A549 (cell line): ENCODE data around the gene LCN1. TPM values are rescaled to one million over a fixed set of nuclear protein-coding genes. Genes with fewer than 3 reads are reported as not detected.

Source experiments
- ATAC-seq, 2 experiments: fragments of 200-7000 bp in 1 of 2; fragments of >200 bp in 1 of 2; cut with Nextera tagmentation in 1 of 2; cut with Tn5 transposase in 1 of 2; 3 replicates each; pipeline versions ENCODE4 v1.8.0 to v1.9.1; 2018 to 2020; ENCODE audit warnings: mild to moderate bottlenecking in 1 of 2, moderate library complexity in 1 of 2
- CTCF ChIA-PET: fragments of 300-600 bp; sonication (Branson Sonifier 250); formaldehyde crosslinking; extraction: SDS; loops from one replicate; lab custom pipeline; 2021; ENCODE audit warnings: antibody characterized with exemption, inconsistent platforms; lab: Yijun Ruan, JAX
- POLR2A ChIA-PET: fragments of 350-600 bp; formaldehyde crosslinking; extraction: SDS; loops from one replicate; lab custom pipeline; 2021; ENCODE audit warnings: antibody characterized with exemption, inconsistent platforms; lab: Yijun Ruan, JAX
- DNase-seq, 2 experiments: peaks; one replicate each; pipeline versions ENCODE4 v3.0.0 to v3.0.0-alpha.2; 2011 to 2016; ENCODE audit warnings: low read depth in 1 of 2, low spot score in 1 of 2
- FAIRE-seq: peaks from 2 replicates; lab custom pipeline; 2011; peaks lifted over from hg19 to GRCh38; lab: Jason Lieb, UNC
- H3K27ac ChIP-seq, 2 experiments: fragments of >200 bp; sonication (Bioruptor Twin); formaldehyde crosslinking; 3 replicates each; pipeline ENCODE4 v1.5.1; 2016 to 2017
- H3K4me1 ChIP-seq: fragments of >200 bp; sonication (Bioruptor Twin); formaldehyde crosslinking; 3 replicates; pipeline ENCODE4 v1.6.1; 2016
- H3K4me2 ChIP-seq: fragments of >200 bp; sonication (Bioruptor Twin); formaldehyde crosslinking; 3 replicates; pipeline ENCODE4 v1.6.1; 2016
- H3K4me3 ChIP-seq: fragments of >200 bp; sonication (Bioruptor Twin); formaldehyde crosslinking; 3 replicates; pipeline ENCODE4 v1.5.1; 2016
- H3K9me3 ChIP-seq: fragments of >200 bp; sonication (Bioruptor Twin); formaldehyde crosslinking; 3 replicates; pipeline ENCODE4 v1.6.1; 2016
- BHLHE40 ChIP-seq: IDR thresholded peaks from 2 replicates; pipeline ENCODE4 v1.6.1; 2012; ENCODE audit warnings: low read depth, low read length, inconsistent platforms
- CBX8 ChIP-seq: fragments of 200-600 bp; sonication (generic); IDR thresholded peaks from 2 replicates; pipeline ENCODE4 v1.6.1; 2016
- E2F6 ChIP-seq: IDR thresholded peaks from 2 replicates; pipeline ENCODE4 v1.6.1; 2012; ENCODE audit warnings: low read depth, borderline replicate concordance
- EP300 ChIP-seq, 2 experiments: fragments of >200 bp; sonication (Bioruptor Twin); formaldehyde crosslinking; IDR thresholded peaks; 2 replicates in 1 of 2; 3 replicates in 1 of 2; pipeline ENCODE4 v1.6.1; 2016 to 2017
- FOXS1 ChIP-seq: fragments of 250-450 bp; sonication (Bioruptor Pico); IDR thresholded peaks from 2 replicates; pipeline ENCODE4 v1.5.0; 2020; ENCODE audit warnings: mild to moderate bottlenecking, moderate library complexity
- GATA3 ChIP-seq: IDR thresholded peaks from 2 replicates; pipeline ENCODE4 v1.6.1; 2012; ENCODE audit warnings: borderline replicate concordance
- HDAC2 ChIP-seq: fragments of 200-600 bp; sonication (generic); IDR thresholded peaks from 2 replicates; pipeline ENCODE4 v1.6.1; 2016
- JUN ChIP-seq, 2 experiments: fragments of >200 bp; sonication (Bioruptor Twin); formaldehyde crosslinking; IDR thresholded peaks; 2 replicates in 1 of 2; 3 replicates in 1 of 2; pipeline ENCODE4 v1.6.1; 2016 to 2017
- KDM1A ChIP-seq: fragments of 200-600 bp; sonication (generic); IDR thresholded peaks from 2 replicates; pipeline ENCODE4 v1.6.1; 2016; ENCODE audit warnings: low read depth, mild to moderate bottlenecking
- KDM5A ChIP-seq: fragments of 200-600 bp; sonication (generic); IDR thresholded peaks from 2 replicates; pipeline ENCODE4 v1.6.1; 2016; ENCODE audit warnings: antibody characterized with exemption, mild to moderate bottlenecking
- MYC ChIP-seq: IDR thresholded peaks from 2 replicates; pipeline ENCODE4 v1.6.1; 2012; ENCODE audit warnings: mild to moderate bottlenecking, inconsistent platforms, low read length, improper control_type of control experiment, borderline replicate concordance
- NPAS2 ChIP-seq: fragments of 250-450 bp; sonication (Bioruptor Pico); IDR thresholded peaks from 2 replicates; pipeline ENCODE4 v1.8.0; 2022; ENCODE audit warnings: mild to moderate bottlenecking, moderate library complexity, borderline replicate concordance
- POLR2A ChIP-seq: IDR thresholded peaks from 2 replicates; pipeline ENCODE4 v1.6.1; 2012; ENCODE audit warnings: mild to moderate bottlenecking, low read length
- RARB ChIP-seq: fragments of 250-450 bp; sonication (Bioruptor Pico); IDR thresholded peaks from 2 replicates; pipeline ENCODE4 v1.8.0; 2021; ENCODE audit warnings: mild to moderate bottlenecking, moderate library complexity
- SREBF2 ChIP-seq: fragments of 450-650 bp; IDR thresholded peaks from 2 replicates; pipeline ENCODE4 v1.6.1; 2014; ENCODE audit warnings: mild to moderate bottlenecking, moderate library complexity
- TP53 ChIP-seq: fragments of 250-450 bp; sonication (Bioruptor Pico); IDR thresholded peaks from 2 replicates; pipeline ENCODE4 v1.5.0; 2021; ENCODE audit warnings: mild to moderate bottlenecking, moderate library complexity
- USF2 ChIP-seq: fragments of 450-650 bp; IDR thresholded peaks from 2 replicates; pipeline ENCODE4 v1.6.1; 2014; ENCODE audit warnings: antibody characterized with exemption
- ZFP36 ChIP-seq: fragments of 450-650 bp; IDR thresholded peaks from 2 replicates; pipeline ENCODE4 v1.6.1; 2014; ENCODE audit warnings: borderline replicate concordance; ENCODE audit not compliant: partially characterized antibody
- WGBS: methylation state at CpG from one replicate; pipeline ENCODE4 v1.1.6; 2017; ENCODE audit errors: missing lambda C conversion rate; 5-methylcytosine and 5-hydroxymethylcytosine counted together
- polyA plus RNA-seq, 4 experiments: library from polyadenylated mRNA; depleted of rRNA in 3 of 4; stranded (reverse); fragments of >200 nt; fragmentation: RNase III in 1 of 4; extraction: RNeasy Plus Mini Kit Qiagen cat#74134 plus additional on column Dnase treatment in 1 of 4; gene quantifications; 2 replicates in 3 of 4; 3 replicates in 1 of 4; pipeline ENCODE4 v1.2.3, GENCODE V29; 2011 to 2017
- TF ChIP-seq, protein P1 (sequence below): fragments of 200-600 bp; sonication (generic); IDR thresholded peaks from 2 replicates; pipeline ENCODE4 v1.6.1; 2016; ENCODE audit warnings: antibody characterized with exemption, mild to moderate bottlenecking, moderate library complexity
- TF ChIP-seq, protein P2 (sequence below): IDR thresholded peaks from 2 replicates; pipeline ENCODE4 v1.6.1; 2012
- TF ChIP-seq, protein P3 (sequence below): fragments of >200 bp; sonication (Bioruptor Twin); formaldehyde crosslinking; IDR thresholded peaks from 2 replicates; pipeline ENCODE4 v1.6.1; 2016

Gene LCN1
- polyA plus RNA-seq, 2 of the 4 experiments (the other 2 are of a cell fraction), result not detected

- H3K4me2 ChIP-seq, result no peak overlapping the region
- ATAC-seq, result no peak
- no peak for FAIRE-seq
- ChIA-PET POLR2A (no interaction called here), CTCF (interaction anchor here (1.3 kb wide), 1 partner anchor 15 kb away, joined by 3 read pairs; no protein-coding TSS in a partner anchor)
- H3K4me1 ChIP-seq, result no peaks in the 10 kb centered on the region
- no peak overlapping the region for H3K27ac ChIP-seq
- no peak overlapping the region for H3K4me3 ChIP-seq
- H3K9me3 ChIP-seq, result peaks cover 9% of the 10 kb centered on the region
- no peak for TF ChIP-seq E2F6
- TF ChIP-seq JUN (IDR thresholded peaks at IDR 0.05), result no peak
- no peak for TF ChIP-seq KDM1A
- TF ChIP-seq KDM5A, result no peak
- TF ChIP-seq HDAC2, result no peak
- TF ChIP-seq POLR2A, result no peak
- no peak for TF ChIP-seq FOXS1 (CRISPR knock-in tag)
- TF ChIP-seq RARB (CRISPR knock-in tag), result no peak
- TF ChIP-seq ZFP36, result no peak
- no peak for TF ChIP-seq NPAS2 (CRISPR knock-in tag)
- no peak for DNase-seq
- WGBS, result 39% methylated on average over 6 of the region's 6 CpGs
Measured at GRCh38 chr9:135568026-135568425, 46.8 kb downstream of the LCN1 start.

GRCh38 chr9:135570456-135570855 is 49.2 kb downstream of the LCN1 start:
- 0% methylated on average over 3 of the region's 3 CpGs for WGBS
- CTCF ChIA-PET, result interaction anchor here (0.9 to 1.9 kb wide), 2 partner anchors 10 to 17 kb away, joined by 3 to 5 read pairs; no protein-coding TSS in a partner anchor

GRCh38 chr9:135572233-135572632 is 51.0 kb downstream of the LCN1 start:
- H3K4me3 ChIP-seq, result no peak overlapping the region
- 29% methylated on average over 2 of the region's 2 CpGs for WGBS
- TF ChIP-seq EP300 (IDR thresholded peaks at IDR 0.05), result no peak
- no peak for TF ChIP-seq USF2
- TF ChIP-seq, protein P1, sequence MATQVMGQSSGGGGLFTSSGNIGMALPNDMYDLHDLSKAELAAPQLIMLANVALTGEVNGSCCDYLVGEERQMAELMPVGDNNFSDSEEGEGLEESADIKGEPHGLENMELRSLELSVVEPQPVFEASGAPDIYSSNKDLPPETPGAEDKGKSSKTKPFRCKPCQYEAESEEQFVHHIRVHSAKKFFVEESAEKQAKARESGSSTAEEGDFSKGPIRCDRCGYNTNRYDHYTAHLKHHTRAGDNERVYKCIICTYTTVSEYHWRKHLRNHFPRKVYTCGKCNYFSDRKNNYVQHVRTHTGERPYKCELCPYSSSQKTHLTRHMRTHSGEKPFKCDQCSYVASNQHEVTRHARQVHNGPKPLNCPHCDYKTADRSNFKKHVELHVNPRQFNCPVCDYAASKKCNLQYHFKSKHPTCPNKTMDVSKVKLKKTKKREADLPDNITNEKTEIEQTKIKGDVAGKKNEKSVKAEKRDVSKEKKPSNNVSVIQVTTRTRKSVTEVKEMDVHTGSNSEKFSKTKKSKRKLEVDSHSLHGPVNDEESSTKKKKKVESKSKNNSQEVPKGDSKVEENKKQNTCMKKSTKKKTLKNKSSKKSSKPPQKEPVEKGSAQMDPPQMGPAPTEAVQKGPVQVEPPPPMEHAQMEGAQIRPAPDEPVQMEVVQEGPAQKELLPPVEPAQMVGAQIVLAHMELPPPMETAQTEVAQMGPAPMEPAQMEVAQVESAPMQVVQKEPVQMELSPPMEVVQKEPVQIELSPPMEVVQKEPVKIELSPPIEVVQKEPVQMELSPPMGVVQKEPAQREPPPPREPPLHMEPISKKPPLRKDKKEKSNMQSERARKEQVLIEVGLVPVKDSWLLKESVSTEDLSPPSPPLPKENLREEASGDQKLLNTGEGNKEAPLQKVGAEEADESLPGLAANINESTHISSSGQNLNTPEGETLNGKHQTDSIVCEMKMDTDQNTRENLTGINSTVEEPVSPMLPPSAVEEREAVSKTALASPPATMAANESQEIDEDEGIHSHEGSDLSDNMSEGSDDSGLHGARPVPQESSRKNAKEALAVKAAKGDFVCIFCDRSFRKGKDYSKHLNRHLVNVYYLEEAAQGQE, result no peak
- TF ChIP-seq, protein P2, sequence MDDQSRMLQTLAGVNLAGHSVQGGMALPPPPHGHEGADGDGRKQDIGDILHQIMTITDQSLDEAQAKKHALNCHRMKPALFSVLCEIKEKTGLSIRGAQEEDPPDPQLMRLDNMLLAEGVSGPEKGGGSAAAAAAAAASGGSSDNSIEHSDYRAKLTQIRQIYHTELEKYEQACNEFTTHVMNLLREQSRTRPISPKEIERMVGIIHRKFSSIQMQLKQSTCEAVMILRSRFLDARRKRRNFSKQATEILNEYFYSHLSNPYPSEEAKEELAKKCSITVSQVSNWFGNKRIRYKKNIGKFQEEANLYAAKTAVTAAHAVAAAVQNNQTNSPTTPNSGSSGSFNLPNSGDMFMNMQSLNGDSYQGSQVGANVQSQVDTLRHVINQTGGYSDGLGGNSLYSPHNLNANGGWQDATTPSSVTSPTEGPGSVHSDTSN, result no peak
- TF ChIP-seq, protein P3, sequence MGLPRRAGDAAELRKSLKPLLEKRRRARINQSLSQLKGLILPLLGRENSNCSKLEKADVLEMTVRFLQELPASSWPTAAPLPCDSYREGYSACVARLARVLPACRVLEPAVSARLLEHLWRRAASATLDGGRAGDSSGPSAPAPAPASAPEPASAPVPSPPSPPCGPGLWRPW, result no peak
- TF ChIP-seq, all 56 proteins: peak for 0
- ATAC-seq (no peak), FAIRE-seq (no peak), DNase-seq (no peak)
- POLR2A ChIA-PET, result no interaction called here
- Histone ChIP-seq H3K9me3 (peaks cover 9% of the 10 kb centered on the region), H3K4me2 (no peak overlapping the region), H3K27ac (no peak overlapping the region), H3K4me1 (no peaks in the 10 kb centered on the region)
- CTCF ChIA-PET, result no interaction called here

More at GRCh38 chr9:135570456-135570855, 49.2 kb downstream of the LCN1 start:
- no peak for FAIRE-seq
- H3K4me3 ChIP-seq, result no peak overlapping the region
- no peak for ATAC-seq
- TF ChIP-seq GATA3 (no peak), CBX8 (no peak), RARB (CRISPR knock-in tag) (no peak), TP53 (CRISPR knock-in tag) (no peak), MYC (no peak), BHLHE40 (no peak), SREBF2 (no peak)
- no peak for DNase-seq
- peaks cover 9% of the 10 kb centered on the region for H3K9me3 ChIP-seq
- POLR2A ChIA-PET, result no interaction called here
- H3K27ac ChIP-seq, result no peak overlapping the region
- no peaks in the 10 kb centered on the region for H3K4me1 ChIP-seq
- no peak overlapping the region for H3K4me2 ChIP-seq
